Adrenal gland (tissue), 5 donors: Measurements from ENCODE around the gene HECTD2.
"Not testable (repeated sequence)": the region's sequence is repeated elsewhere in the genome, so short reads cannot be mapped to it uniquely, and the experiment has no call there.

Experiments
- CTCF ChIP-seq, 6 experiments: fragments of 450-650 bp in 4 of 6; fragments of 200-600 bp in 2 of 6; sonication (generic) in 1 of 6; IDR thresholded peaks; 1 replicate in 5 of 6; 2 replicates in 1 of 6; pipeline versions ENCODE4 v1.5.1 to v1.8.0; 2016 to 2021; ENCODE audit warnings: antibody characterized with exemption in 6 of 6, mild to moderate bottlenecking in 2 of 6, moderate library complexity in 1 of 6
- POLR2A ChIP-seq, 2 donors: fragments of 450-650 bp; IDR thresholded peaks; one replicate each; pipeline ENCODE4 v1.6.1; 2017; ENCODE audit warnings: antibody characterized with exemption in 2 of 2, mild to moderate bottlenecking in 2 of 2, moderate library complexity in 1 of 2
- donor health status: DM: no; HTN: no; CAD: no.

DNA sequence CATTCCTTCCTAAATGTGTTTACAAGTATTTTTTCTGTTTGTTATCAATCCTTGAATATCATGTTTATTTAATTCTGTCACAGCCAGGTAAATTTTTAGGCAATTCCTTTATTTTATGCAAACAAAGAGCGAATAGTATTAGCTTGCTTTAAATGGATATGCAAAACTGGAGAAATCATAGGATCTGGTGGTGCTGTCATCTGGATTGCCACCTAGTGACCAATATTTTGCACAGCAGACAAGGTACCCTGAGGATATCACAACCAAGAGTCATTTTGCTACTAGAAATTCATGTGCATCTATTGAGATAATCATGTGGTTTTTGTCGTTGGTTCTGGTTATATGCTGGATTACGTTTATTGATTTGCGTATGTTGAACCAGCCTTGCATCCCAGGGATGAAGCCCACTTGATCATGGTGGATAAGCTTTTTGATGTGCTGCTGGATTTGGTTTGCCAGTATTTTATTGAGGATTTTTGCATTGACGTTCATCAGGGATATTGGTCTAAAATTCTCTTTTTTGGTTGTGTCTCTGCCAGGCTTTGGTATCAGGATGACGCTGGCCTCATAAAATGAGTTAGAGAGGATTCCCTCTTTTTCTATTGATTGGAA is 40.1 kb upstream of the HECTD2 start:
- TF ChIP-seq CTCF (IDR thresholded peaks at IDR 0.05) = peak; percentile 23 to 55 (median 51)
- TF ChIP-seq POLR2A (IDR thresholded peaks at IDR 0.05) = not testable (repeated sequence)
